Neural crest cell (in vitro differentiated cells): ENCODE measurements around the gene ANTXR2. TPM values are rescaled to one million over a fixed set of nuclear protein-coding genes. Genes with fewer than 3 reads are reported as not detected.

Experiments used
- DNase-seq: peaks from one replicate; pipeline ENCODE4 v3.0.0; 2021; ENCODE audit warnings: low read depth, mixed read lengths, low spot score
- H3K27ac Mint-ChIP-seq: one replicate; pipeline ENCODE4 v1.8.0; 2021; ENCODE audit warnings: mild to moderate bottlenecking, mixed read lengths; ENCODE audit not compliant: unreplicated experiment
- H3K27me3 Mint-ChIP-seq: 2 replicates; pipeline ENCODE4 v1.8.0; 2021; ENCODE audit warnings: low read depth, mild to moderate bottlenecking, mixed read lengths
- H3K36me3 Mint-ChIP-seq: 2 replicates; pipeline ENCODE4 v1.8.0; 2021; ENCODE audit warnings: low read depth, mild to moderate bottlenecking, mixed read lengths
- H3K4me1 Mint-ChIP-seq: 2 replicates; pipeline ENCODE4 v1.8.0; 2021; ENCODE audit warnings: mixed read lengths
- H3K4me3 Mint-ChIP-seq: one replicate; pipeline ENCODE4 v1.8.0; 2021; ENCODE audit warnings: mild to moderate bottlenecking, mixed read lengths
- H3K9me3 Mint-ChIP-seq: 2 replicates; pipeline ENCODE4 v1.8.0; 2021; ENCODE audit warnings: mixed read lengths
- CTCF ChIP-seq: fragments of 200-600 bp; sonication (generic); conservative IDR thresholded peaks from 2 replicates; pipeline ENCODE4 v1.5.0; 2021; ENCODE audit warnings: antibody characterized with exemption, mild to moderate bottlenecking
- total RNA-seq: library from RNA; stranded (reverse); gene quantifications from 2 replicates; pipeline ENCODE4 v1.2.1, GENCODE V29; 2021

ANTXR2 gene
- total RNA-seq, 1 donor from 2014 or later, result 36.7 TPM

GRCh38 chr4:80091688-80092087 is 18.7 kb upstream of the ANTXR2 start:
- Mint-ChIP-seq H3K27ac (no peak overlapping the region), H3K9me3 (no peaks in the 10 kb centered on the region), H3K4me1 (no peaks in the 10 kb centered on the region), H3K4me3 (no peak overlapping the region), H3K36me3 (no peaks in the 10 kb centered on the region), H3K27me3 (peaks cover 14% of the 10 kb centered on the region)
- TF ChIP-seq CTCF, result no peak
- no peak for DNase-seq

- Mint-ChIP-seq H3K4me1 (no peaks in the 10 kb centered on the region), H3K36me3 (no peaks in the 10 kb centered on the region), H3K27ac (no peak overlapping the region), H3K27me3 (peaks cover 15% of the 10 kb centered on the region), H3K9me3 (no peaks in the 10 kb centered on the region), H3K4me3 (no peak overlapping the region)
- no peak for TF ChIP-seq CTCF
- no peak for DNase-seq
Observed at GRCh38 chr4:80091184-80091583, 18.2 kb upstream of the ANTXR2 start.

- H3K27me3 Mint-ChIP-seq, result peaks cover 10% of the 10 kb centered on the region
- TF ChIP-seq CTCF, result no peak
- no peak overlapping the region for H3K4me3 Mint-ChIP-seq
- no peaks in the 10 kb centered on the region for H3K36me3 Mint-ChIP-seq
- H3K27ac Mint-ChIP-seq, result no peak overlapping the region
- no peaks in the 10 kb centered on the region for H3K4me1 Mint-ChIP-seq
- H3K9me3 Mint-ChIP-seq, result no peaks in the 10 kb centered on the region
- DNase-seq, result no peak
Observed at GRCh38 chr4:80090090-80090489, 17.1 kb upstream of the ANTXR2 start.

- Mint-ChIP-seq H3K9me3 (no peaks in the 10 kb centered on the region), H3K27me3 (peaks cover 10% of the 10 kb centered on the region), H3K4me1 (no peaks in the 10 kb centered on the region), H3K4me3 (no peak overlapping the region), H3K36me3 (no peaks in the 10 kb centered on the region), H3K27ac (no peak overlapping the region)
- no peak for DNase-seq
- TF ChIP-seq CTCF, result no peak
Observed at GRCh38 chr4:80088471-80088870, 15.4 kb upstream of the ANTXR2 start.

GRCh38 chr4:80086296-80086695 is 13.3 kb upstream of the ANTXR2 start:
- TF ChIP-seq CTCF, result no peak
- Mint-ChIP-seq H3K27ac (no peak overlapping the region), H3K27me3 (peaks cover 7% of the 10 kb centered on the region), H3K36me3 (no peaks in the 10 kb centered on the region), H3K4me1 (no peaks in the 10 kb centered on the region), H3K9me3 (peaks cover 4% of the 10 kb centered on the region), H3K4me3 (no peak overlapping the region)
- DNase-seq, result no peak

GRCh38 chr4:80085081-80085480 is 12.1 kb upstream of the ANTXR2 start:
- Mint-ChIP-seq H3K27me3 (peaks cover 7% of the 10 kb centered on the region), H3K4me3 (no peak overlapping the region), H3K4me1 (no peaks in the 10 kb centered on the region), H3K9me3 (peaks cover 8% of the 10 kb centered on the region), H3K27ac (no peak overlapping the region), H3K36me3 (no peaks in the 10 kb centered on the region)
- TF ChIP-seq CTCF, result no peak
- DNase-seq, result no peak
